Gastroesophageal sphincter (tissue), 4 donors: ENCODE data around the gene PRKAG2. TPM values are rescaled to one million over a fixed set of nuclear protein-coding genes. Genes with fewer than 3 reads are reported as not detected.
A peak's percentile ranks its signal among the peaks of the same experiment; 100 is the strongest.

Experiments
- ATAC-seq: fragments of 150-250 bp; one replicate; pipeline ENCODE4 v1.9.1; 2016; ENCODE audit warnings: mild to moderate bottlenecking, moderate library complexity
- H3K27ac ChIP-seq, 4 donors: fragments of 200-600 bp; sonication (generic) in 3 of 4; 1 replicate in 3 of 4; 2 replicates in 1 of 4; pipeline ENCODE4 v1.5.1; 2016 to 2019
- H3K27me3 ChIP-seq: fragments of 200-600 bp; sonication (generic); one replicate; pipeline ENCODE4 v1.5.1; 2019
- H3K36me3 ChIP-seq, 2 donors: fragments of 200-600 bp; sonication (generic); one replicate each; pipeline ENCODE4 v1.5.1; 2019; ENCODE audit warnings: control low read depth in 1 of 2
- H3K4me1 ChIP-seq, 3 donors: fragments of 200-600 bp; sonication (generic); 1 replicate in 2 of 3; 2 replicates in 1 of 3; pipeline ENCODE4 v1.5.1; 2016 to 2019; ENCODE audit warnings: control low read depth in 2 of 3
- H3K4me3 ChIP-seq, 2 donors: fragments of 200-600 bp; sonication (generic); one replicate each; pipeline ENCODE4 v1.5.1; 2019; ENCODE audit warnings: mild to moderate bottlenecking in 1 of 2, moderate library complexity in 1 of 2
- H3K9me3 ChIP-seq, 3 donors: fragments of 200-600 bp; sonication (generic); one replicate each; pipeline ENCODE4 v1.5.1; 2017 to 2019; ENCODE audit warnings: control low read depth in 2 of 3
- CTCF ChIP-seq, 4 experiments: fragments of 200-600 bp in 2 of 4; fragments of 450-650 bp in 2 of 4; sonication (generic) in 1 of 4; IDR thresholded peaks; one replicate each; pipeline ENCODE4 v1.5.1; 2017 to 2019; ENCODE audit warnings: antibody characterized with exemption in 4 of 4, mild to moderate bottlenecking in 2 of 4, moderate library complexity in 2 of 4
- EP300 ChIP-seq: sonication (generic); formaldehyde crosslinking; IDR thresholded peaks from one replicate; pipeline ENCODE4 v1.6.1; 2017; ENCODE audit warnings: antibody characterized with exemption, mild to moderate bottlenecking
- POLR2A ChIP-seq, 2 donors: fragments of 450-650 bp; IDR thresholded peaks; one replicate each; pipeline ENCODE4 v1.6.1; 2017; ENCODE audit warnings: antibody characterized with exemption in 2 of 2, mild to moderate bottlenecking in 2 of 2, moderate library complexity in 1 of 2
- POLR2AphosphoS5 ChIP-seq: sonication (generic); formaldehyde crosslinking; IDR thresholded peaks from one replicate; pipeline ENCODE4 v1.6.1; 2017; ENCODE audit warnings: antibody characterized with exemption
- WGBS, 2 donors: methylation state at CpG; one replicate each; pipeline ENCODE4 v1.1.5; 2018; ENCODE audit warnings: low coverage in 1 of 2; 5-methylcytosine and 5-hydroxymethylcytosine counted together
- total RNA-seq, 4 donors: library from RNA; depleted of rRNA; stranded (reverse); fragments of >200 nt; gene quantifications; one replicate each; pipeline ENCODE4 v1.1.0, GENCODE V29; 2016

Gene PRKAG2
- total RNA-seq, 4 donors from 2014 or later = 48.9 to 89.0 (median 75.7) TPM

DNA sequence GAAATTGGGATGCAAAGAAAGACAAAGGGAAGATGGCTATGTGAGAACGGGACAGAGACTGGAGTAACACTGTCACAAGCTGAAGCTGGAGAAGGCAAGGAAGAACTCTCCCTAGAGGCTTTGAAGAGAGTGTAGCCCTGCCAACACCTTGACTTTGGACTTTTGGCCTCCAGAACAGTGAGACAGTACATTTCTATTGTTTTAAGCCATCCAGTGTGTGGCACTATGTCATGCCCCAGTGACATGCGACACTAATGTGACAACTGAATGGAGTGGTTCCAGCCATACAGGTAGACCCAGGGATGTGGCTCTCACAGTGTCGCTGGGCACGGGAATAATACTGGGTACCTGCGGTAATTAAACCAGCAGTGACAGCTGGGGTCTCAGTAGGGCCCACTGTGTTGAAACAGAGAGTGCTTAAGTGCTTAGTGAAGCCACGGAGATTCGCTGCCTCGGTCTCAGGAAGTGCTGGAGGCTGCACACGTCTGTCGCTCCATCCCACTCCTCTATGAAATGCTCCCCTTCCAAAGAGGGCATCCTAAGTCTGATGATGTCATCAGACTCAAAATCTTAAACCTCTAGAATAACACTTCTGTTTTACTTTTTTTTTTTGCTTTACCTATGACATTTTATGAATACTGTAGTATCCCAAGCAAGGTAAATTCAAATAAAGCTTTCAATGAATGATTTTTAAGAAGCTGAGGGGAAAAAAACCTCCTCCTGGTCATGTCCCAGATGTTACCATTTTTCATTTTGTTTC, 202.6 kb downstream of the PRKAG2 start:
- no peak for ATAC-seq
- Histone ChIP-seq H3K4me3 (no peak overlapping the region), H3K4me1 (peaks cover 0 to 25% (median 0%) of the 10 kb centered on the region in 3 donors), H3K27ac (no peak overlapping the region), H3K27me3 (no peaks in the 10 kb centered on the region), H3K9me3 (no peaks in the 10 kb centered on the region), H3K36me3 (peaks cover 0 to 5% of the 10 kb centered on the region in 2 donors)
- TF ChIP-seq EP300 (no peak), POLR2A (IDR thresholded peaks at IDR 0.05) (no peak), CTCF (IDR thresholded peaks at IDR 0.05) (no peak), POLR2AphosphoS5 (no peak)
- 93 to 96% methylated on average over 6 to 9 of the region's 10 CpGs for WGBS, 2 donors

GRCh38 chr7:151673216-151673615, 203.7 kb downstream of the PRKAG2 start:
- H3K4me3 ChIP-seq = no peak overlapping the region
- no peak overlapping the region for H3K27ac ChIP-seq
- H3K36me3 ChIP-seq = peaks cover 0 to 5% of the 10 kb centered on the region in 2 donors
- TF ChIP-seq CTCF (IDR thresholded peaks at IDR 0.05) (no peak), POLR2AphosphoS5 (no peak), EP300 (no peak)
- H3K9me3 ChIP-seq = no peaks in the 10 kb centered on the region
- H3K4me1 ChIP-seq = peaks cover 0 to 14% (median 0%) of the 10 kb centered on the region in 3 donors
- no peaks in the 10 kb centered on the region for H3K27me3 ChIP-seq
- WGBS, 2 donors = 46 to 94% methylated on average over 6 of the region's 9 CpGs
- ATAC-seq = no peak

DNA sequence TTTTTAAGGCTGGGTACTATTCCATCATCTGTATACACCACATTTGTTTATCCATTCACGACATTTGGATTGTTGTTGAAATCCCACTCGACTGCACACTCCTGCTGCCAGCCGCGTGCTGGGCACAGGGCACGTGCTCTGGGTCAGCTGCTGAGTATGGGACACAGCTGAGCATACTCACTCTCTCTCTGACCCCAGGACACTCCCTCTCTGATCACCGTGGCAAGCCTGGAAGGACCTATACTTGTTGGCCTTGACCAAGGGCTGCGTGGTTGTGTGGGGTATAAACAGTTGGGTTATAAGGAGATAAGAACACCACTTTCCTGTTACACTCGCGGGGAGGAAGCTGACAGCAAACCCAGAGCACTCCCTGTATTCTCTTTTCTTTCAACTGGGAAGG, 204.2 kb downstream of the PRKAG2 start:
- H3K27ac ChIP-seq = no peak overlapping the region
- 38 to 39% methylated on average over 3 to 8 of the region's 9 CpGs for WGBS, 2 donors
- no peak overlapping the region for H3K4me3 ChIP-seq
- no peak for TF ChIP-seq POLR2A (IDR thresholded peaks at IDR 0.05)
- H3K9me3 ChIP-seq = no peaks in the 10 kb centered on the region
- H3K4me1 ChIP-seq = peaks cover 0 to 10% (median 0%) of the 10 kb centered on the region in 3 donors
- peaks cover 0 to 7% of the 10 kb centered on the region in 2 donors for H3K36me3 ChIP-seq
- no peaks in the 10 kb centered on the region for H3K27me3 ChIP-seq
- ATAC-seq = no peak

DNA sequence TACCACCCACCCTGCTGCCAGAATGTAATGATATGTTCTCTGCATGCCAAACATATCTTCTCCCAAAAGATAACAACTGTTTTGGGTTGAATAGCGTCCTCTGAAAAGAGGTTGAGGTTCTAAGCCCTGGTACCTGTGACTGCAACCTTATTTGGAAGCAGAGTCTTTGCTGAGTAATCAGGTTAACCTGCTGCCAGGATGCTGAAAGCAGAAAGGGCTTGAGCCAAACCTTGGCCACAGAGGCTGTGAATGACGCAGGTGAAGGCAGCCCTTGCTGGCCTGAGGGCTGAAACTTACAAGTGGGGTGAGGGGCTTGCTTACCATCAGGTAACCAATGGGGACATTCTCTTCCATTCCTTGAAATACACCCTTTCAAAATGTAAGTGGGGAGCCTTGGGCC, 205.4 kb downstream of the PRKAG2 start:
- H3K9me3 ChIP-seq = peaks cover 0 to 6% (median 0%) of the 10 kb centered on the region in 3 donors
- no peak overlapping the region for H3K4me3 ChIP-seq
- peak overlapping the region in 1 of 4 donors; percentile 2 for H3K27ac ChIP-seq
- H3K4me1 ChIP-seq = peaks cover 0 to 5% (median 0%) of the 10 kb centered on the region in 3 donors
- peaks cover 0 to 12% of the 10 kb centered on the region in 2 donors for H3K36me3 ChIP-seq
- no peak for TF ChIP-seq POLR2AphosphoS5
- no peak for TF ChIP-seq POLR2A (IDR thresholded peaks at IDR 0.05)
- TF ChIP-seq CTCF (IDR thresholded peaks at IDR 0.05) = no peak
- no peak for TF ChIP-seq EP300
- no peak for ATAC-seq
- WGBS, 2 donors = 53 to 63% methylated on average over 2 of the region's 2 CpGs
- no peaks in the 10 kb centered on the region for H3K27me3 ChIP-seq

DNA sequence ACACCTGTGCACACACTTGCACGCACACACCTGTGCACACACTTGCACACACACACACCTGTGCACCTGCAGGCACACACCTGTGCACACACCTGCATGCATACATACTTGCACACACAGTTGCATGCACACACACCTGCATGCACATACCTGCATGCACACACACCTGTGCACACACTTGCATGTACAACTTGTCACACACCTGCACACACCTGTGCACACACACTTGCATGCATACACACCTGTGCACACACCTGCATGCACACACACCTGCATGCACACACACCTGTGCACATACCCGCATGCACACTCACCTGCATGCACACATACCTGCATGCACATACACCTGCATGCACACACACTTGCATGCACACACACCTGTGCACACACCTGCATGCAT, 207.2 kb downstream of the PRKAG2 start:
- no peak for ATAC-seq
- peaks cover 0 to 23% (median 10%) of the 10 kb centered on the region in 3 donors for H3K4me1 ChIP-seq
- no peak for TF ChIP-seq POLR2A (IDR thresholded peaks at IDR 0.05)

GRCh38 chr7:151666886-151667285, 210.0 kb downstream of the PRKAG2 start:
- Histone ChIP-seq H3K27me3 (no peaks in the 10 kb centered on the region), H3K4me3 (no peak overlapping the region), H3K36me3 (peaks cover 0 to 7% of the 10 kb centered on the region in 2 donors), H3K9me3 (peaks cover 0 to 9% (median 0%) of the 10 kb centered on the region in 3 donors), H3K27ac (no peak overlapping the region), H3K4me1 (peaks cover 0 to 26% (median 10%) of the 10 kb centered on the region in 3 donors)
- no peak for ATAC-seq
- no peak for TF ChIP-seq CTCF (IDR thresholded peaks at IDR 0.05)
- no peak for TF ChIP-seq POLR2A (IDR thresholded peaks at IDR 0.05)
- no peak for TF ChIP-seq POLR2AphosphoS5
- no peak for TF ChIP-seq EP300
- WGBS, 2 donors = 100% methylated on average over 1 of the region's 3 CpGs

More for the DNA sequence above, 207.2 kb downstream of the PRKAG2 start:
- H3K36me3 ChIP-seq = peaks cover 0 to 12% of the 10 kb centered on the region in 2 donors
- H3K27me3 ChIP-seq = no peaks in the 10 kb centered on the region
- no peak overlapping the region for H3K4me3 ChIP-seq
- 96% methylated on average over 2 of the region's 2 CpGs; no CpG with 5 or more reads in 1 of the 2 donors for WGBS, 2 donors
- no peak overlapping the region for H3K27ac ChIP-seq
- H3K9me3 ChIP-seq = peaks cover 0 to 9% (median 0%) of the 10 kb centered on the region in 3 donors
